ENCODE measurements around the gene MATCAP1.

GRCh38 chr16:67146523-67147357, 37.0 kb downstream of the MATCAP1 start:
- TF ChIP-seq EZH2 (IDR thresholded peaks at IDR 0.05; ENCODE audit: low read depth, low read length, severe bottlenecking) (no peak), SIN3A (conservative IDR thresholded peaks at IDR 0.05 in 1 of 2, IDR thresholded peaks at IDR 0.05 in 1 of 2; ENCODE audit: low read depth in 1 of 2, low read length in 2 of 2) (no peak), TEAD4 (IDR thresholded peaks at IDR 0.05; ENCODE audit: low read depth, low read length) (no peak), TAF1 (IDR thresholded peaks at IDR 0.05; ENCODE audit: low read depth, low read length) (no peak), CTCF (IDR thresholded peaks at IDR 0.05; ENCODE audit: control extremely low read depth in 1 of 3, insufficient read depth in 1 of 3, low read depth in 1 of 3, low read length in 3 of 3) (no peak), POLR2A (IDR thresholded peaks at IDR 0.05; ENCODE audit: control extremely low read depth in 1 of 2, low read depth in 2 of 2, low read length in 2 of 2) (no peak), SUZ12 (IDR thresholded peaks at IDR 0.05; ENCODE audit: low read length) (no peak)
